H9 (cell line): ENCODE measurements around the gene PFN1. TPM values are rescaled to one million over a fixed set of nuclear protein-coding genes. Genes with fewer than 3 reads are reported as not detected.

Experiments used
- DNase-seq: peaks from one replicate; pipeline ENCODE4 v3.0.0-alpha.2; 2017
- H2AFZ ChIP-seq: one replicate; pipeline ENCODE4 v1.6.1; 2013; ENCODE audit warnings: mild to moderate bottlenecking, low read length, control low read depth, moderate library complexity
- H2AK5ac ChIP-seq: 2 replicates; pipeline ENCODE4 v1.6.1; 2013; ENCODE audit warnings: low read length, control low read depth, mixed read lengths; ENCODE audit not compliant: insufficient read length
- H2BK120ac ChIP-seq: one replicate; pipeline ENCODE4 v1.6.1; 2013; ENCODE audit warnings: low read depth, mild to moderate bottlenecking, low read length, control low read depth, inconsistent platforms; ENCODE audit not compliant: poor library complexity, severe bottlenecking
- H2BK12ac ChIP-seq: 2 replicates; pipeline ENCODE4 v1.6.1; 2013; ENCODE audit warnings: low read length, control low read depth, mixed read lengths, low read depth; ENCODE audit not compliant: insufficient read length
- H2BK15ac ChIP-seq: 2 replicates; pipeline ENCODE4 v1.6.1; 2013; ENCODE audit warnings: low read depth, low read length, control low read depth
- H2BK20ac ChIP-seq: one replicate; pipeline ENCODE4 v1.6.1; 2013; ENCODE audit warnings: low read depth, mild to moderate bottlenecking, low read length, control low read depth, inconsistent platforms; ENCODE audit not compliant: poor library complexity, severe bottlenecking
- H2BK5ac ChIP-seq: 2 replicates; pipeline ENCODE4 v1.6.1; 2013; ENCODE audit warnings: low read length, control low read depth, mixed read lengths; ENCODE audit not compliant: insufficient read length
- H3K14ac ChIP-seq: 2 replicates; pipeline ENCODE4 v1.6.1; 2013; ENCODE audit warnings: low read length, control low read depth; ENCODE audit not compliant: insufficient read depth
- H3K18ac ChIP-seq: 2 replicates; pipeline ENCODE4 v1.6.1; 2013; ENCODE audit warnings: low read depth, mild to moderate bottlenecking, mixed read lengths, low read length, control low read depth; ENCODE audit not compliant: insufficient read length
- H3K23ac ChIP-seq: 2 replicates; pipeline ENCODE4 v1.6.1; 2013; ENCODE audit warnings: low read length, control low read depth, mixed read lengths, low read depth; ENCODE audit not compliant: insufficient read length
- H3K23me2 ChIP-seq: 2 replicates; pipeline ENCODE4 v1.6.1; 2013; ENCODE audit warnings: low read depth, mild to moderate bottlenecking, mixed read lengths, low read length, control low read depth; ENCODE audit not compliant: insufficient read length, poor library complexity, severe bottlenecking
- H3K27ac ChIP-seq: 2 replicates; pipeline ENCODE4 v1.5.1; 2013; ENCODE audit warnings: low read length, control low read depth, mixed read lengths, low read depth; ENCODE audit not compliant: insufficient read length
- H3K27me3 ChIP-seq: 2 replicates; pipeline ENCODE4 v1.6.1; 2013; ENCODE audit warnings: low read length, control low read depth, inconsistent platforms; ENCODE audit not compliant: insufficient read depth
- H3K4ac ChIP-seq: 2 replicates; pipeline ENCODE4 v1.6.1; 2013; ENCODE audit warnings: low read depth, mild to moderate bottlenecking, control low read depth, inconsistent platforms, low read length, moderate library complexity
- H3K4me1 ChIP-seq: 2 replicates; pipeline ENCODE4 v1.6.1; 2013; ENCODE audit warnings: low read length, control low read depth, inconsistent platforms; ENCODE audit not compliant: insufficient read depth
- H3K4me2 ChIP-seq: 2 replicates; pipeline ENCODE4 v1.6.1; 2013; ENCODE audit warnings: low read length, control low read depth, mixed read lengths; ENCODE audit not compliant: insufficient read length, insufficient read depth
- H3K56ac ChIP-seq: 2 replicates; pipeline ENCODE4 v1.6.1; 2013; ENCODE audit warnings: low read depth, mild to moderate bottlenecking, mixed read lengths, low read length, control low read depth; ENCODE audit not compliant: insufficient read length
- H3K79me1 ChIP-seq: 2 replicates; pipeline ENCODE4 v1.6.1; 2013; ENCODE audit warnings: low read depth, mild to moderate bottlenecking, moderate library complexity, low read length, control low read depth, inconsistent platforms; ENCODE audit not compliant: insufficient read depth, poor library complexity, severe bottlenecking
- H3K79me2 ChIP-seq: 2 replicates; pipeline ENCODE4 v1.6.1; 2013; ENCODE audit warnings: low read length, control low read depth, inconsistent platforms; ENCODE audit not compliant: insufficient read depth
- H3K9ac ChIP-seq: 2 replicates; pipeline ENCODE4 v1.6.1; 2013; ENCODE audit warnings: low read length, control low read depth, mixed read lengths; ENCODE audit not compliant: insufficient read length; ENCODE audit errors: extremely low read depth
- H3K9me3 ChIP-seq: one replicate; pipeline ENCODE4 v1.6.1; 2013; ENCODE audit warnings: low read depth, low read length, inconsistent platforms; ENCODE audit not compliant: control insufficient read depth
- H3T11ph ChIP-seq: one replicate; pipeline ENCODE4 v1.6.1; 2013; ENCODE audit warnings: mild to moderate bottlenecking, low read length, control low read depth, inconsistent platforms
- H4K20me1 ChIP-seq: one replicate; pipeline ENCODE4 v1.6.1; 2013; ENCODE audit not compliant: control insufficient read depth, insufficient read length, insufficient read depth
- H4K5ac ChIP-seq: 2 replicates; pipeline ENCODE4 v1.6.1; 2013; ENCODE audit warnings: low read depth, mild to moderate bottlenecking, mixed read lengths, low read length, control low read depth; ENCODE audit not compliant: insufficient read length
- H4K8ac ChIP-seq: replicated peaks from 2 replicates; pipeline ENCODE4 v1.6.1; 2013; ENCODE audit warnings: low read length, control low read depth, mixed read lengths, low read depth; ENCODE audit not compliant: insufficient read length
- H4K91ac ChIP-seq: 2 replicates; pipeline ENCODE4 v1.6.1; 2013; ENCODE audit warnings: low read depth, mild to moderate bottlenecking, moderate library complexity, mixed read lengths, low read length, control low read depth; ENCODE audit not compliant: insufficient read length
- H3K27ac Mint-ChIP-seq, 3 experiments: 2 replicates in 2 of 3; 3 replicates in 1 of 3; pipeline ENCODE4 v1.8.0; 2020 to 2021; ENCODE audit warnings: mixed read lengths in 3 of 3, mild to moderate bottlenecking in 1 of 3, moderate library complexity in 1 of 3
- H3K27me3 Mint-ChIP-seq: 2 replicates; pipeline ENCODE4 v1.8.0; 2021; ENCODE audit warnings: low read depth, mild to moderate bottlenecking, moderate library complexity, mixed read lengths
- H3K36me3 Mint-ChIP-seq, 3 experiments: 2 replicates in 2 of 3; 3 replicates in 1 of 3; pipeline ENCODE4 v1.8.0; 2020 to 2021; ENCODE audit warnings: low read depth in 3 of 3, mixed read lengths in 3 of 3; ENCODE audit not compliant: insufficient read depth in 1 of 3
- H3K4me1 Mint-ChIP-seq, 2 experiments: 2 replicates each; pipeline ENCODE4 v1.8.0; 2020; ENCODE audit warnings: mixed read lengths in 2 of 2
- H3K4me3 Mint-ChIP-seq, 2 experiments: 2 replicates in 1 of 2; 3 replicates in 1 of 2; pipeline ENCODE4 v1.8.0; 2020 to 2021; ENCODE audit warnings: mild to moderate bottlenecking in 2 of 2, mixed read lengths in 2 of 2, moderate library complexity in 1 of 2
- H3K9me3 Mint-ChIP-seq, 2 experiments: 2 replicates in 1 of 2; 3 replicates in 1 of 2; pipeline ENCODE4 v1.8.0; 2020; ENCODE audit warnings: mild to moderate bottlenecking in 2 of 2, mixed read lengths in 2 of 2, moderate library complexity in 1 of 2
- CTCF ChIP-seq: fragments of 200-600 bp; sonication (generic); conservative IDR thresholded peaks from 3 replicates; pipeline ENCODE4 v1.8.0; 2021; ENCODE audit warnings: antibody characterized with exemption, mild to moderate bottlenecking
- WGBS: extraction: QIAGEN DNeasy Blood & Tissue Kit; methylation state at CpG from one replicate; pipeline ENCODE4 v1.1.7; 2013; ENCODE audit warnings: missing lambda C conversion rate, low lambda C conversion rate, mixed read lengths; ENCODE audit not compliant: insufficient read length; ENCODE audit errors: extremely low coverage; 5-methylcytosine and 5-hydroxymethylcytosine counted together
- total RNA-seq: library from RNA; stranded (reverse); gene quantifications from 2 replicates; pipeline ENCODE4 v1.2.1, GENCODE V29; 2021

Gene PFN1
- total RNA-seq, 1 experiment from 2014 or later: 1,149 TPM

- H2BK120ac ChIP-seq: no peak overlapping the region
- no peak overlapping the region for H2BK20ac ChIP-seq
- H3T11ph ChIP-seq: no peak overlapping the region
- H3K36me3 Mint-ChIP-seq: peaks cover 19 to 51% (median 28%) of the 10 kb centered on the region in 3 experiments
- peaks cover 33 to 37% of the 10 kb centered on the region in 2 experiments for H3K4me1 Mint-ChIP-seq
- peak overlapping the region in 1 of 2 experiments; percentile 31; a peak in 1 of 5 replicates for H3K4me3 Mint-ChIP-seq
- H2BK5ac ChIP-seq: no peak overlapping the region
- H2BK12ac ChIP-seq: no peak overlapping the region
- no peak overlapping the region for H3K23ac ChIP-seq
- H3K56ac ChIP-seq: no peak overlapping the region
- H4K8ac ChIP-seq: no peak overlapping the region
- H3K4ac ChIP-seq: no peak overlapping the region
- peaks cover 5% of the 10 kb centered on the region for H3K79me1 ChIP-seq
- H3K9me3 ChIP-seq: no peaks in the 10 kb centered on the region
- no peaks in the 10 kb centered on the region; the same call in none of the 2 replicates for H3K27me3 Mint-ChIP-seq
- no peak overlapping the region for H3K27ac ChIP-seq
- no peak for TF ChIP-seq CTCF
- H3K4me2 ChIP-seq: no peak overlapping the region
- H3K27ac Mint-ChIP-seq: peak overlapping the region in 2 of 3 experiments; percentile 28 to 29; a peak in 1 of 7 replicates
- no peaks in the 10 kb centered on the region for H3K4me1 ChIP-seq
- H3K18ac ChIP-seq: no peak overlapping the region
- peaks cover 6% of the 10 kb centered on the region; the same call in 1 of the 2 replicates for H3K79me2 ChIP-seq
- no peak overlapping the region for H2AK5ac ChIP-seq
- peaks cover 17% of the 10 kb centered on the region for H3K23me2 ChIP-seq
- WGBS: no CpG with 5 or more reads among the region's 3 CpGs
- peaks cover 7% of the 10 kb centered on the region for H4K20me1 ChIP-seq
- H2AFZ ChIP-seq: no peak overlapping the region
- H3K9me3 Mint-ChIP-seq: no peaks in the 10 kb centered on the region; a peak in 1 of 5 replicates
- no peak overlapping the region for H4K91ac ChIP-seq
- H4K5ac ChIP-seq: no peak overlapping the region
- H2BK15ac ChIP-seq: no peak overlapping the region
- H3K27me3 ChIP-seq: no peaks in the 10 kb centered on the region
- no peak overlapping the region for H3K9ac ChIP-seq
- no peak overlapping the region for H3K14ac ChIP-seq
- peak; percentile 25 for DNase-seq
Observed at GRCh38 chr17:4936436-4936835, 11.9 kb downstream of the PFN1 start.
